HEK293 (cell line): Measurements from ENCODE around the gene DMGDH.

ENCODE experiments used
- CTCF ChIA-PET: fragments of 350-600 bp; formaldehyde crosslinking; extraction: SDS; loops from one replicate; lab custom pipeline; 2021; ENCODE audit warnings: antibody characterized with exemption; lab: Yijun Ruan, JAX
- POLR2A ChIA-PET: fragments of 300-600 bp; formaldehyde crosslinking; extraction: SDS; loops from one replicate; lab custom pipeline; 2020; ENCODE audit warnings: antibody characterized with exemption, inconsistent platforms; lab: Yijun Ruan, JAX
- H3K27ac ChIP-seq: fragments of 200-500 bp; sonication (Bioruptor generic); 2 replicates; pipeline ENCODE4 v1.5.1; 2014; ENCODE audit warnings: low read depth, low read length, control low read depth, inconsistent platforms; ENCODE audit errors: extremely low read depth
- H3K36me3 ChIP-seq, 2 experiments: fragments of 200-500 bp in 1 of 2; sonication (Bioruptor generic) in 1 of 2; 1 replicate in 1 of 2; 2 replicates in 1 of 2; pipeline ENCODE4 v1.5.1; 2014 to 2017; ENCODE audit warnings: inconsistent platforms in 2 of 2, low read length in 2 of 2; ENCODE audit not compliant: control insufficient read depth in 2 of 2, insufficient read depth in 1 of 2
- H3K4me1 ChIP-seq: fragments of 200-500 bp; sonication (Bioruptor generic); 2 replicates; pipeline ENCODE4 v1.5.1; 2014; ENCODE audit warnings: mild to moderate bottlenecking, low read length, inconsistent platforms; ENCODE audit not compliant: control insufficient read depth, insufficient read depth
- H3K4me3 ChIP-seq: 2 replicates; pipeline ENCODE4 v1.5.1; 2011; ENCODE audit warnings: low read depth, mild to moderate bottlenecking, control low read depth, low read length, moderate library complexity
- H3K9me3 ChIP-seq: fragments of 200-500 bp; sonication (Bioruptor generic); 2 replicates; pipeline ENCODE4 v1.5.1; 2014; ENCODE audit warnings: low read depth, low read length, inconsistent platforms; ENCODE audit not compliant: control insufficient read depth, insufficient read depth
- PRDM4 ChIP-seq: fragments of 450-650 bp; formaldehyde crosslinking; IDR thresholded peaks from 2 replicates; pipeline ENCODE4 v1.5.1; 2017; ENCODE audit warnings: missing biosample characterization, missing genetic modification characterization
- SP7 ChIP-seq: fragments of 450-650 bp; formaldehyde crosslinking; IDR thresholded peaks from 2 replicates; pipeline ENCODE4 v1.5.1; 2016; ENCODE audit warnings: missing biosample characterization, missing genetic modification characterization
- TRIM28 ChIP-seq: IDR thresholded peaks from 2 replicates; pipeline ENCODE4 v1.6.1; 2011; ENCODE audit warnings: low read length, control low read depth, borderline replicate concordance
- ZBTB6 ChIP-seq: fragments of 450-650 bp; formaldehyde crosslinking; IDR thresholded peaks from 2 replicates; pipeline ENCODE4 v1.5.1; 2017; ENCODE audit warnings: missing biosample characterization, missing genetic modification characterization
- ZEB2 ChIP-seq: fragments of 450-650 bp; formaldehyde crosslinking; IDR thresholded peaks from 2 replicates; pipeline ENCODE4 v1.5.1; 2016; ENCODE audit warnings: missing biosample characterization, missing genetic modification characterization
- ZNF223 ChIP-seq: fragments of 450-650 bp; formaldehyde crosslinking; IDR thresholded peaks from 2 replicates; pipeline ENCODE4 v1.5.1; 2016; ENCODE audit warnings: missing biosample characterization, missing genetic modification characterization
- ZNF350 ChIP-seq: fragments of 450-650 bp; formaldehyde crosslinking; IDR thresholded peaks from 2 replicates; pipeline ENCODE4 v1.5.0; 2017; ENCODE audit warnings: missing biosample characterization, mild to moderate bottlenecking, missing genetic modification characterization
- ZNF354C ChIP-seq: fragments of 450-650 bp; formaldehyde crosslinking; IDR thresholded peaks from 2 replicates; pipeline ENCODE4 v1.5.1; 2016; ENCODE audit warnings: missing biosample characterization, missing genetic modification characterization, low read depth, borderline replicate concordance
- ZNF362 ChIP-seq: fragments of 450-650 bp; formaldehyde crosslinking; IDR thresholded peaks from 2 replicates; pipeline ENCODE4 v1.5.1; 2016; ENCODE audit warnings: missing biosample characterization, missing genetic modification characterization
- ZNF416 ChIP-seq: fragments of 450-650 bp; formaldehyde crosslinking; IDR thresholded peaks from 2 replicates; pipeline ENCODE4 v1.5.1; 2016; ENCODE audit warnings: missing biosample characterization, missing genetic modification characterization
- ZNF530 ChIP-seq: fragments of 450-650 bp; formaldehyde crosslinking; IDR thresholded peaks from 2 replicates; pipeline ENCODE4 v1.5.1; 2016; ENCODE audit warnings: low read depth, missing biosample characterization, missing genetic modification characterization
- ZNF544 ChIP-seq: fragments of 450-650 bp; formaldehyde crosslinking; IDR thresholded peaks from 2 replicates; pipeline ENCODE4 v1.5.0; 2017; ENCODE audit warnings: missing biosample characterization, missing genetic modification characterization
- ZNF560 ChIP-seq: fragments of 450-650 bp; formaldehyde crosslinking; IDR thresholded peaks from 2 replicates; pipeline ENCODE4 v1.5.1; 2017; ENCODE audit warnings: missing biosample characterization, missing genetic modification characterization, borderline replicate concordance
- ZNF596 ChIP-seq: fragments of 450-650 bp; IDR thresholded peaks from 2 replicates; pipeline ENCODE4 v1.5.0; 2018; ENCODE audit warnings: missing biosample characterization, mild to moderate bottlenecking, missing genetic modification characterization, moderate library complexity
- ZNF664 ChIP-seq: fragments of 450-650 bp; formaldehyde crosslinking; IDR thresholded peaks from 2 replicates; pipeline ENCODE4 v1.5.1; 2016; ENCODE audit warnings: missing biosample characterization, missing genetic modification characterization
- ZNF670 ChIP-seq: fragments of 450-650 bp; formaldehyde crosslinking; IDR thresholded peaks from 2 replicates; pipeline ENCODE4 v1.5.1; 2016; ENCODE audit warnings: missing biosample characterization, missing genetic modification characterization, low read depth
- ZSCAN23 ChIP-seq: fragments of 450-650 bp; formaldehyde crosslinking; IDR thresholded peaks from 2 replicates; pipeline ENCODE4 v1.5.1; 2016; ENCODE audit warnings: missing biosample characterization, missing genetic modification characterization
- TF ChIP-seq, protein P1 (sequence below): fragments of 450-650 bp; formaldehyde crosslinking; IDR thresholded peaks from 2 replicates; pipeline ENCODE4 v1.5.1; 2016; ENCODE audit warnings: missing biosample characterization, missing genetic modification characterization
- TF ChIP-seq, protein P2 (sequence below): fragments of 450-650 bp; formaldehyde crosslinking; IDR thresholded peaks from 2 replicates; pipeline ENCODE4 v1.5.1; 2017; ENCODE audit warnings: missing biosample characterization, missing genetic modification characterization

The DMGDH gene

DNA sequence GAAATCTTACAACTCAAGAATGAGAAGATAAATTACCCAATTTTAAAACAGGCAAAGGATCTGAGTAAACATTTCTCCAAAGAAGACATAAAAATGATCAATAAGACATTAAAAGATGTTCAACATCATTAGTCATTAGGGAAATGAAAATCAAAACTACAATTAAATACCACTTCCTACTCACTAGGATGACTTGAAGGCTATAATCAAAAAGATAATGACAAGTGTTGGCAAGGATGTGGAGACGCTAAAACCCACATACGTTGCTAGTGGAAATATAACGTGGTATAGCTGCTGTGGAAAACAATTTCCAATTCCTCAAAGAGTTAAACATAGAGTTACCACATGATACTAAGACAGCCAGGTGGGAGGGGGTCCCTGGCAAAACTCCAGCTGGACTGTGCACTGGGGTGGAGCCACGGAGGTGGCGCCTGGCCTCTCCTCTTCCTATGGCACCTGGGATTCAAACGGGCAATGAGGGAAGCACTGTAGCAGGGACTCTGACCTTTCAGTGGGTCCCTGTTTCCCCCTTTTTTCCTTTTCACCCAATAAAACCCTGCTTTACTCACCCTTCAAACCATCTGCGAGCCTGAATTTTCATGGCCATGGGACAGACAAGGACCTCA is 90.2 kb downstream of the DMGDH start:
- Histone ChIP-seq H3K4me3 (no peak overlapping the region), H3K36me3 (no peaks in the 10 kb centered on the region), H3K27ac (no peak overlapping the region), H3K9me3 (no peaks in the 10 kb centered on the region)
- CTCF ChIA-PET: no interaction called here
- POLR2A ChIA-PET: no interaction called here
- TF ChIP-seq ZNF596 (tag by site-specific recombination) (no peak), SP7 (tag by site-specific recombination) (peak; percentile 59; the same call in 1 of the 2 replicates)
- TF ChIP-seq, all 188 proteins: peak for 1
- H3K4me1 ChIP-seq: peaks cover 13% of the 10 kb centered on the region

GRCh38 chr5:78975035-78975434 is 94.4 kb downstream of the DMGDH start:
- ChIA-PET POLR2A (interaction anchor here (1.1 kb wide), 1 partner anchor 9 kb away, joined by 3 read pairs; no protein-coding TSS in a partner anchor), CTCF (interaction anchor here (1.1 to 2.2 kb wide), 4 partner anchors 9 to 75 kb away, joined by 3 to 11 read pairs (median 6); no protein-coding TSS in a partner anchor)
- peaks cover 20% of the 10 kb centered on the region for H3K4me1 ChIP-seq
- TF ChIP-seq TRIM28 (no peak), ZNF223 (tag by site-specific recombination) (peak; percentile 89)
- no peaks in the 10 kb centered on the region for H3K9me3 ChIP-seq
- no peak overlapping the region; the same call in 1 of the 2 replicates for H3K27ac ChIP-seq
- H3K4me3 ChIP-seq: no peak overlapping the region
- no peaks in the 10 kb centered on the region for H3K36me3 ChIP-seq

GRCh38 chr5:78974601-78975000 is 94.9 kb downstream of the DMGDH start:
- no peaks in the 10 kb centered on the region for H3K9me3 ChIP-seq
- no peaks in the 10 kb centered on the region for H3K36me3 ChIP-seq
- POLR2A ChIA-PET: interaction anchor here (1.1 kb wide), 1 partner anchor 9 kb away, joined by 3 read pairs; no protein-coding TSS in a partner anchor
- CTCF ChIA-PET: interaction anchor here (0.6 to 2.2 kb wide), 6 partner anchors 9 to 437 kb away, joined by 3 to 11 read pairs (median 4); no protein-coding TSS in a partner anchor
- peaks cover 20% of the 10 kb centered on the region for H3K4me1 ChIP-seq
- no peak overlapping the region; the same call in 1 of the 2 replicates for H3K27ac ChIP-seq
- H3K4me3 ChIP-seq: no peak overlapping the region
- TF ChIP-seq, protein P1, sequence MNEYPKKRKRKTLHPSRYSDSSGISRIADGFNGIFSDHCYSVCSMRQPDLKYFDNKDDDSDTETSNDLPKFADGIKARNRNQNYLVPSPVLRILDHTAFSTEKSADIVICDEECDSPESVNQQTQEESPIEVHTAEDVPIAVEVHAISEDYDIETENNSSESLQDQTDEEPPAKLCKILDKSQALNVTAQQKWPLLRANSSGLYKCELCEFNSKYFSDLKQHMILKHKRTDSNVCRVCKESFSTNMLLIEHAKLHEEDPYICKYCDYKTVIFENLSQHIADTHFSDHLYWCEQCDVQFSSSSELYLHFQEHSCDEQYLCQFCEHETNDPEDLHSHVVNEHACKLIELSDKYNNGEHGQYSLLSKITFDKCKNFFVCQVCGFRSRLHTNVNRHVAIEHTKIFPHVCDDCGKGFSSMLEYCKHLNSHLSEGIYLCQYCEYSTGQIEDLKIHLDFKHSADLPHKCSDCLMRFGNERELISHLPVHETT (tag by site-specific recombination): no peak
- TF ChIP-seq ZNF664 (tag by site-specific recombination): no peak
- TF ChIP-seq, protein P2, sequence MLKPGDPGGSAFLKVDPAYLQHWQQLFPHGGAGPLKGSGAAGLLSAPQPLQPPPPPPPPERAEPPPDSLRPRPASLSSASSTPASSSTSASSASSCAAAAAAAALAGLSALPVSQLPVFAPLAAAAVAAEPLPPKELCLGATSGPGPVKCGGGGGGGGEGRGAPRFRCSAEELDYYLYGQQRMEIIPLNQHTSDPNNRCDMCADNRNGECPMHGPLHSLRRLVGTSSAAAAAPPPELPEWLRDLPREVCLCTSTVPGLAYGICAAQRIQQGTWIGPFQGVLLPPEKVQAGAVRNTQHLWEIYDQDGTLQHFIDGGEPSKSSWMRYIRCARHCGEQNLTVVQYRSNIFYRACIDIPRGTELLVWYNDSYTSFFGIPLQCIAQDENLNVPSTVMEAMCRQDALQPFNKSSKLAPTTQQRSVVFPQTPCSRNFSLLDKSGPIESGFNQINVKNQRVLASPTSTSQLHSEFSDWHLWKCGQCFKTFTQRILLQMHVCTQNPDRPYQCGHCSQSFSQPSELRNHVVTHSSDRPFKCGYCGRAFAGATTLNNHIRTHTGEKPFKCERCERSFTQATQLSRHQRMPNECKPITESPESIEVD (tag by site-specific recombination): peak; percentile 29; the same call in 1 of the 2 replicates

- H3K9me3 ChIP-seq: no peaks in the 10 kb centered on the region
- H3K27ac ChIP-seq: no peak overlapping the region; the same call in 1 of the 2 replicates
- no peaks in the 10 kb centered on the region for H3K36me3 ChIP-seq
- H3K4me3 ChIP-seq: no peak overlapping the region
- peaks cover 20% of the 10 kb centered on the region for H3K4me1 ChIP-seq
- ChIA-PET POLR2A (interaction anchor here (1.1 kb wide), 1 partner anchor 10 kb away, joined by 3 read pairs; no protein-coding TSS in a partner anchor), CTCF (interaction anchor here (0.9 to 2.2 kb wide), 5 partner anchors 9 to 437 kb away, joined by 3 to 11 read pairs (median 4); no protein-coding TSS in a partner anchor)
- TF ChIP-seq ZNF530 (tag by site-specific recombination) (no peak), ZNF670 (tag by site-specific recombination) (no peak), ZNF354C (tag by site-specific recombination) (no peak), ZSCAN23 (tag by site-specific recombination) (no peak), ZNF416 (no peak), ZNF544 (tag by site-specific recombination) (no peak), ZEB2 (tag by site-specific recombination) (no peak), ZNF560 (tag by site-specific recombination) (no peak), ZNF362 (no peak), ZNF350 (no peak), PRDM4 (tag by site-specific recombination) (no peak), ZBTB6 (tag by site-specific recombination) (no peak)
These were observed 95.5 kb downstream of the DMGDH start for GRCh38 chr5:78974011-78974410.
